Activated CD4-positive, alpha-beta T cell treated with anti-CD3 and anti-CD28 coated beads, Interleukin-2, amount 50 U/mL, for 48 hours (primary cell): ENCODE results near the gene LUC7L.
"Not testable (repeated sequence)": the region's sequence is repeated elsewhere in the genome, so short reads cannot be mapped to it uniquely, and the experiment has no call there.

Source experiments
- DNase-seq, 2 experiments: peaks; one replicate each; pipeline ENCODE4 v3.0.0-alpha.2; 2020

The LUC7L gene

GRCh38 chr16:263182-263774 lies 34.0 kb upstream of the LUC7L start:
- no peak for DNase-seq

GRCh38 chr16:262121-262745 lies 33.0 kb upstream of the LUC7L start:
- no peak for DNase-seq

- no peak for DNase-seq
These were observed 31.9 kb upstream of the LUC7L start for GRCh38 chr16:261031-261691.

GRCh38 chr16:260326-260725 lies 31.1 kb upstream of the LUC7L start:
- no peak for DNase-seq

GRCh38 chr16:259814-260253 lies 30.6 kb upstream of the LUC7L start:
- no peak for DNase-seq

- no peak for DNase-seq
These were observed 30.0 kb upstream of the LUC7L start for GRCh38 chr16:259226-259625.

- DNase-seq = not testable (repeated sequence)
These were observed 28.8 kb upstream of the LUC7L start for GRCh38 chr16:258091-258490.

GRCh38 chr16:255183-255582 lies 25.9 kb upstream of the LUC7L start:
- DNase-seq = no peak

- no peak for DNase-seq
These were observed 25.2 kb upstream of the LUC7L start for GRCh38 chr16:254461-254860.

GRCh38 chr16:253833-254232 lies 24.6 kb upstream of the LUC7L start:
- DNase-seq = peak in 1 of 2 experiments; percentile 20

- DNase-seq = peak; percentile 38 to 52
These were observed 23.4 kb upstream of the LUC7L start for GRCh38 chr16:252366-253337.

GRCh38 chr16:249431-249830 lies 20.2 kb upstream of the LUC7L start:
- no peak for DNase-seq

GRCh38 chr16:247027-247426 lies 17.8 kb upstream of the LUC7L start:
- no peak for DNase-seq

- DNase-seq = no peak
These were observed 15.9 kb upstream of the LUC7L start for GRCh38 chr16:245105-245504.

GRCh38 chr16:243348-243747 lies 14.1 kb upstream of the LUC7L start:
- DNase-seq = no peak

- no peak for DNase-seq
These were observed 13.0 kb upstream of the LUC7L start for GRCh38 chr16:242281-242680.

- no peak for DNase-seq
These were observed 11.3 kb upstream of the LUC7L start for GRCh38 chr16:240559-240958.

- DNase-seq = no peak
These were observed 10.7 kb upstream of the LUC7L start for GRCh38 chr16:239948-240277.

GRCh38 chr16:234468-235305 lies 5.4 kb upstream of the LUC7L start, which contains the start of gene FAM234A:
Gene FAM234A, plus strand, starts transcription at chr16:234821. Its CDS starts 19,593 bp downstream, at chr16:254414.
- DNase-seq = peak; percentile 94 to 96

- DNase-seq = no peak
These were observed 1.7 kb upstream of the LUC7L start for GRCh38 chr16:230949-231348.

- not testable (repeated sequence) for DNase-seq
These were observed 1.1 kb upstream of the LUC7L start for GRCh38 chr16:230351-230750.

- DNase-seq = no peak
These were observed 557 bp upstream of the LUC7L start for GRCh38 chr16:229731-230281.
